GM23338 (cell line): ENCODE data around the gene EFHD2. TPM values are rescaled to one million over a fixed set of nuclear protein-coding genes. Genes with fewer than 3 reads are reported as not detected.

Experiments
- ATAC-seq: fragments of 200-7000 bp; cut with Tn5 transposase; 3 replicates; pipeline ENCODE4 v1.9.1; 2020
- DNase-seq: peaks from one replicate; pipeline ENCODE4 v3.0.0-alpha.2; 2015; ENCODE audit warnings: low spot score
- H2AFZ ChIP-seq: fragments of 200-600 bp; sonication (generic); 2 replicates; pipeline ENCODE4 v1.8.0; 2016; ENCODE audit warnings: antibody characterized with exemption, mild to moderate bottlenecking, moderate library complexity
- H3F3A ChIP-seq: fragments of 200-600 bp; sonication (generic); replicated peaks from 2 replicates; pipeline ENCODE4 v1.8.0; 2017; ENCODE audit warnings: antibody characterized with exemption, mixed run types, low read depth
- H3K27ac ChIP-seq: fragments of 200-600 bp; sonication (generic); 2 replicates; pipeline ENCODE4 v1.6.1; 2016; ENCODE audit warnings: low read depth
- H3K27me3 ChIP-seq: fragments of 200-600 bp; sonication (generic); 2 replicates; pipeline ENCODE4 v1.8.0; 2016; ENCODE audit warnings: mild to moderate bottlenecking, mixed run types, moderate library complexity; ENCODE audit not compliant: insufficient read depth
- H3K36me3 ChIP-seq: fragments of 200-600 bp; sonication (generic); 2 replicates; pipeline ENCODE4 v1.8.0; 2016; ENCODE audit warnings: mild to moderate bottlenecking; ENCODE audit not compliant: insufficient read depth
- H3K4me1 ChIP-seq: fragments of 200-600 bp; sonication (generic); 2 replicates; pipeline ENCODE4 v1.8.0; 2016; ENCODE audit warnings: mild to moderate bottlenecking, moderate library complexity; ENCODE audit not compliant: insufficient read depth
- H3K4me2 ChIP-seq: fragments of 200-600 bp; sonication (generic); 2 replicates; pipeline ENCODE4 v1.7.1; 2017; ENCODE audit warnings: mixed run types
- H3K4me3 ChIP-seq: fragments of 200-600 bp; sonication (generic); 2 replicates; pipeline ENCODE4 v1.6.1; 2016; ENCODE audit warnings: mixed run types
- H3K79me2 ChIP-seq: fragments of 200-600 bp; sonication (generic); replicated peaks from 2 replicates; pipeline ENCODE4 v1.8.0; 2017; ENCODE audit warnings: mild to moderate bottlenecking; ENCODE audit not compliant: insufficient read depth
- H3K9me2 ChIP-seq: fragments of 200-600 bp; sonication (generic); 2 replicates; pipeline ENCODE4 v1.8.0; 2017; ENCODE audit not compliant: insufficient read depth
- H4K20me1 ChIP-seq: fragments of 200-600 bp; sonication (generic); replicated peaks from 2 replicates; pipeline ENCODE4 v1.8.0; 2017; ENCODE audit warnings: mild to moderate bottlenecking; ENCODE audit not compliant: insufficient read depth
- H3K27ac Mint-ChIP-seq: 2 replicates; pipeline ENCODE4 v1.8.0; 2020; ENCODE audit warnings: inconsistent platforms, mild to moderate bottlenecking, moderate library complexity, mixed read lengths
- H3K27me3 Mint-ChIP-seq: 3 replicates; pipeline ENCODE4 v1.8.0; 2022; ENCODE audit warnings: low read depth, mild to moderate bottlenecking, moderate library complexity, mixed read lengths, inconsistent platforms; ENCODE audit not compliant: insufficient read depth, poor library complexity
- H3K36me3 Mint-ChIP-seq: 3 replicates; pipeline ENCODE4 v1.8.0; 2021; ENCODE audit warnings: low read depth, mild to moderate bottlenecking, inconsistent platforms, moderate library complexity, mixed read lengths
- H3K4me1 Mint-ChIP-seq: 3 replicates; pipeline ENCODE4 v1.8.0; 2020; ENCODE audit warnings: mild to moderate bottlenecking, inconsistent platforms, mixed read lengths
- H3K4me3 Mint-ChIP-seq: 3 replicates; pipeline ENCODE4 v1.8.0; 2021; ENCODE audit warnings: moderate library complexity, mild to moderate bottlenecking, inconsistent platforms, mixed read lengths
- H3K9me3 Mint-ChIP-seq: 3 replicates; pipeline ENCODE4 v1.8.0; 2020; ENCODE audit warnings: moderate library complexity, mild to moderate bottlenecking, inconsistent platforms, mixed read lengths
- CREB1 ChIP-seq: fragments of 250-450 bp; sonication (Bioruptor Pico); IDR thresholded peaks from 2 replicates; pipeline ENCODE4 v1.5.0; 2020; ENCODE audit warnings: low read depth, mild to moderate bottlenecking, moderate library complexity
- EZH2 ChIP-seq: fragments of 200-600 bp; sonication (generic); IDR thresholded peaks from one replicate; pipeline ENCODE4 v1.8.0; 2017; ENCODE audit warnings: antibody characterized with exemption, mild to moderate bottlenecking, low read depth; ENCODE audit not compliant: unreplicated experiment
- JUNB ChIP-seq: IDR thresholded peaks from one replicate; pipeline ENCODE4 v1.6.1; 2016; ENCODE audit warnings: antibody characterized with exemption; ENCODE audit not compliant: unreplicated experiment
- NANOG ChIP-seq: IDR thresholded peaks from 2 replicates; pipeline ENCODE4 v1.6.1; 2016; ENCODE audit warnings: antibody characterized with exemption, borderline replicate concordance
- POLR2AphosphoS5 ChIP-seq: IDR thresholded peaks from 2 replicates; pipeline ENCODE4 v1.6.1; 2016; ENCODE audit warnings: antibody characterized with exemption, low read depth
- REST ChIP-seq: IDR thresholded peaks from one replicate; pipeline ENCODE4 v1.6.1; 2018; ENCODE audit warnings: antibody characterized with exemption; ENCODE audit not compliant: unreplicated experiment
- STAT1 ChIP-seq: IDR thresholded peaks from one replicate; pipeline ENCODE4 v1.6.1; 2016; ENCODE audit warnings: antibody characterized with exemption; ENCODE audit not compliant: unreplicated experiment
- ZNF114 ChIP-seq: fragments of 250-450 bp; sonication (Bioruptor Pico); IDR thresholded peaks from 2 replicates; pipeline ENCODE4 v1.5.0; 2020; ENCODE audit warnings: mild to moderate bottlenecking, moderate library complexity
- ZNF331 ChIP-seq: fragments of 250-450 bp; sonication (Bioruptor Pico); IDR thresholded peaks from 2 replicates; pipeline ENCODE4 v1.5.0; 2020; ENCODE audit warnings: low read depth, mild to moderate bottlenecking, moderate library complexity
- polyA plus RNA-seq: library from polyadenylated mRNA; unstranded; fragments of >200 nt; fragmentation: Nextera tagmentation; extraction: Ambion mirVana; gene quantifications from 2 replicates; pipeline ENCODE4 v1.2.1, GENCODE V29; 2016
- total RNA-seq: library from RNA; depleted of rRNA; stranded (reverse); fragments of >200 nt; shearing (Covaris generic); gene quantifications from 2 replicates; pipeline ENCODE4 v1.2.3, GENCODE V29; 2014

The EFHD2 gene
- total and polyA plus RNA-seq, 2 experiments from 2014 or later: 22.8 to 23.7 TPM

GRCh38 chr1:15422871-15423270, 13.2 kb downstream of the EFHD2 start:
- Histone ChIP-seq H3K4me3 (no peak overlapping the region), H3K4me1 (no peaks in the 10 kb centered on the region), H3K4me2 (no peak overlapping the region), H3K9me2 (no peaks in the 10 kb centered on the region), H3F3A (no peaks in the 10 kb centered on the region), H3K27me3 (no peaks in the 10 kb centered on the region), H4K20me1 (no peaks in the 10 kb centered on the region), H3K36me3 (no peaks in the 10 kb centered on the region), H3K79me2 (no peaks in the 10 kb centered on the region), H3K27ac (no peak overlapping the region), H2AFZ (no peak overlapping the region)
- no peak for ATAC-seq
- Mint-ChIP-seq H3K9me3 (peaks cover 8% of the 10 kb centered on the region; the same call in 2 of the 3 replicates), H3K4me1 (peaks cover 7% of the 10 kb centered on the region; the same call in 1 of the 3 replicates), H3K36me3 (peaks cover 5% of the 10 kb centered on the region), H3K4me3 (no peak overlapping the region), H3K27me3 (peaks cover 15% of the 10 kb centered on the region), H3K27ac (no peak overlapping the region)
- no peak for DNase-seq
- no peak for TF ChIP-seq NANOG
- TF ChIP-seq POLR2AphosphoS5: no peak
- TF ChIP-seq REST: no peak
- TF ChIP-seq STAT1: no peak
- TF ChIP-seq JUNB: no peak
- no peak for TF ChIP-seq ZNF114 (CRISPR knock-in tag)

GRCh38 chr1:15423355-15424077, 13.8 kb downstream of the EFHD2 start:
- Mint-ChIP-seq H3K36me3 (peaks cover 5% of the 10 kb centered on the region), H3K4me3 (no peak overlapping the region), H3K4me1 (peaks cover 7% of the 10 kb centered on the region; the same call in 1 of the 3 replicates), H3K9me3 (peaks cover 8% of the 10 kb centered on the region; the same call in 2 of the 3 replicates), H3K27ac (no peak overlapping the region), H3K27me3 (peaks cover 13% of the 10 kb centered on the region)
- Histone ChIP-seq H3K4me1 (no peaks in the 10 kb centered on the region), H3K4me3 (no peak overlapping the region), H2AFZ (no peak overlapping the region), H3K4me2 (no peak overlapping the region), H3K27me3 (no peaks in the 10 kb centered on the region), H3K27ac (no peak overlapping the region), H4K20me1 (no peaks in the 10 kb centered on the region), H3K79me2 (no peaks in the 10 kb centered on the region), H3K9me2 (no peaks in the 10 kb centered on the region), H3K36me3 (no peaks in the 10 kb centered on the region), H3F3A (no peaks in the 10 kb centered on the region)
- ATAC-seq: no peak
- TF ChIP-seq NANOG: no peak
- no peak for TF ChIP-seq ZNF114 (CRISPR knock-in tag)
- TF ChIP-seq ZNF331 (CRISPR knock-in tag): no peak
- no peak for TF ChIP-seq CREB1
- TF ChIP-seq EZH2: no peak
- TF ChIP-seq STAT1: no peak
- no peak for TF ChIP-seq REST
- DNase-seq: no peak
